CD4-positive, CD25-positive, alpha-beta regulatory T cell (primary cell): ENCODE measurements around the gene STX8. TPM values are rescaled to one million over a fixed set of nuclear protein-coding genes. Genes with fewer than 3 reads are reported as not detected.
"Not testable (repeated sequence)": the region's sequence is repeated elsewhere in the genome, so short reads cannot be mapped to it uniquely, and the experiment has no call there.

Source experiments
- ATAC-seq, 2 donors: fragments of 150-1000 bp; cut with Tn5 transposase; one replicate each; pipeline ENCODE4 v1.10.0; 2021; ENCODE audit warnings: low read depth in 2 of 2, moderate number of reproducible peaks in 2 of 2, moderate library complexity in 1 of 2
- DNase-seq, 3 donors: peaks; one replicate each; pipeline versions ENCODE4 v3.0.0 to v3.0.0-alpha.2; 2012 to 2022; ENCODE audit warnings: mixed read lengths in 1 of 3
- H3K27ac ChIP-seq: one replicate; pipeline ENCODE4 v1.7.0; 2013; ENCODE audit warnings: mild to moderate bottlenecking, low read length; ENCODE audit not compliant: insufficient read depth, poor library complexity, severe bottlenecking
- H3K27me3 ChIP-seq: one replicate; pipeline ENCODE4 v1.7.0; 2013; ENCODE audit warnings: low read length; ENCODE audit not compliant: control insufficient read depth, insufficient read depth
- H3K36me3 ChIP-seq: one replicate; pipeline ENCODE4 v1.7.0; 2013; ENCODE audit warnings: mild to moderate bottlenecking, low read length, moderate library complexity; ENCODE audit not compliant: control insufficient read depth, insufficient read depth
- H3K4me1 ChIP-seq: 2 replicates; pipeline ENCODE4 v1.7.0; 2013; ENCODE audit warnings: mild to moderate bottlenecking, low read length; ENCODE audit not compliant: insufficient read depth, control insufficient read depth, poor library complexity, severe bottlenecking
- H3K4me3 ChIP-seq: one replicate; pipeline ENCODE4 v1.7.0; 2013; ENCODE audit warnings: low read depth, mild to moderate bottlenecking, low read length, moderate library complexity
- H3K9me3 ChIP-seq, 2 experiments: 1 replicate in 1 of 2; 2 replicates in 1 of 2; pipeline ENCODE4 v1.7.0; 2013; ENCODE audit warnings: low read length in 2 of 2, mild to moderate bottlenecking in 1 of 2, moderate library complexity in 1 of 2; ENCODE audit not compliant: control insufficient read depth in 2 of 2
- H3K27ac Mint-ChIP-seq, 3 donors: one replicate each; pipeline ENCODE4 v1.8.0; 2020 to 2022; ENCODE audit warnings: mild to moderate bottlenecking in 3 of 3, mixed read lengths in 3 of 3, moderate library complexity in 2 of 3
- H3K27me3 Mint-ChIP-seq: one replicate; pipeline ENCODE4 v1.8.0; 2022; ENCODE audit warnings: mild to moderate bottlenecking, mixed read lengths
- H3K36me3 Mint-ChIP-seq: one replicate; pipeline ENCODE4 v1.8.0; 2020; ENCODE audit warnings: mixed read lengths
- H3K4me1 Mint-ChIP-seq, 4 donors: one replicate each; pipeline ENCODE4 v1.8.0; 2020 to 2022; ENCODE audit warnings: mixed read lengths in 4 of 4, mild to moderate bottlenecking in 1 of 4
- H3K4me3 Mint-ChIP-seq, 4 donors: one replicate each; pipeline ENCODE4 v1.8.0; 2020 to 2022; ENCODE audit warnings: mild to moderate bottlenecking in 4 of 4, mixed read lengths in 4 of 4, moderate library complexity in 3 of 4
- H3K9me3 Mint-ChIP-seq, 7 donors: one replicate each; pipeline ENCODE4 v1.8.0; 2020 to 2022; ENCODE audit warnings: mixed read lengths in 7 of 7, mild to moderate bottlenecking in 3 of 7, moderate library complexity in 2 of 7
- polyA plus RNA-seq, 4 donors: library from polyadenylated mRNA; unstranded; fragments of 300-500 nt; fragmentation: Illumina TruSeq; gene quantifications; one replicate each; pipeline ENCODE4 v1.2.3, GENCODE V29; 2021
- total RNA-seq: library from RNA; stranded (reverse); gene quantifications from one replicate; pipeline ENCODE4 v1.2.3, GENCODE V29; 2022

The STX8 gene
- total and polyA plus RNA-seq, 5 donors from 2014 or later = 83.7 to 214 (median 170) TPM

DNA sequence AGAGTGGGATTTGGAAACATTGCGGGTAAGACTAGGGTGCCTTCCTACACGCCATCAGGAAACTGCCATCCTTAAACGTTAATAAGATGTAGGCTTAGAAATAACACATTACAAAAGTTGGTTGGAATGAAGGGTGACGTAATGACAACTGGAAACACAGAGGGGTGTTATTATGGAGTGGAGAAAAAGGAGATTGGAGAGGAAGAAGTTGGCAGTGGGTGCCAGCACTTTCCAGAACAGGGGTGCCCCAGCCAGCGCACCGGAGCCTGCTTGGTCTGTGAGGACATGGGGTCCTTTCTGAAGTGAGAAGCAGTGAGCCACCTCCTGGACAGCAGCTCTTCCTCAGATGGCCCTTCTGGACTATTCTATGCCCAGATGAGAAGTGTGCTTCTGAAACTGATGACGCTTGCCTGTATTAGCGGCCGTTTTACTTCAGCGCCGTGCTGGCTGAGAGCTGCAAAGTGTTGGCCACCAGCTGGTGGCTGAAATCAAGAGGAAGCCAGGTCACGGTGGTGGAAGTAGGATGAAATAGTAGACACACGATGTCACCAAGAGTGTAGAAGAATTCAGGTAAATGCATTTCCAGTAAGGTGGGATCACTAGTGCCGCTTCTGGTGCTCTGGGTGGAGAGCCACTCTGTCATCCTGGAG, 309.5 kb downstream of the STX8 start:
- Mint-ChIP-seq H3K4me3 (no peak overlapping the region), H3K27me3 (no peaks in the 10 kb centered on the region), H3K9me3 (peaks cover 0 to 2% (median 0%) of the 10 kb centered on the region in 7 donors), H3K36me3 (peaks cover 36% of the 10 kb centered on the region), H3K4me1 (peaks cover 0 to 6% (median 0%) of the 10 kb centered on the region in 4 donors), H3K27ac (no peak overlapping the region)
- H3K27ac ChIP-seq = no peak overlapping the region
- H3K4me1 ChIP-seq = no peaks in the 10 kb centered on the region
- no peaks in the 10 kb centered on the region for H3K9me3 ChIP-seq
- ATAC-seq (no peak), DNase-seq (no peak)
- no peaks in the 10 kb centered on the region for H3K27me3 ChIP-seq
- H3K4me3 ChIP-seq = no peak overlapping the region
- no peaks in the 10 kb centered on the region for H3K36me3 ChIP-seq

- no peaks in the 10 kb centered on the region for H3K36me3 ChIP-seq
- peaks cover 0 to 2% (median 0%) of the 10 kb centered on the region in 7 donors for H3K9me3 Mint-ChIP-seq
- no peaks in the 10 kb centered on the region for H3K27me3 ChIP-seq
- H3K4me1 ChIP-seq = no peaks in the 10 kb centered on the region
- H3K9me3 ChIP-seq = no peaks in the 10 kb centered on the region
- no peak overlapping the region for H3K4me3 Mint-ChIP-seq
- peaks cover 31% of the 10 kb centered on the region for H3K36me3 Mint-ChIP-seq
- H3K4me3 ChIP-seq = no peak overlapping the region
- ATAC-seq (no peak), DNase-seq (no peak)
- H3K27me3 Mint-ChIP-seq = no peaks in the 10 kb centered on the region
- peak overlapping the region in 2 of 3 donors; percentile 23 to 25 for H3K27ac Mint-ChIP-seq
- H3K4me1 Mint-ChIP-seq = peaks cover 0 to 8% (median 0%) of the 10 kb centered on the region in 4 donors
- H3K27ac ChIP-seq = no peak overlapping the region
Measured at GRCh38 chr17:9261081-9262012, 314.3 kb downstream of the STX8 start.

GRCh38 chr17:9259419-9259818, 316.2 kb downstream of the STX8 start:
- Histone ChIP-seq H3K4me3 (no peak overlapping the region), H3K9me3 (no peaks in the 10 kb centered on the region), H3K27ac (no peak overlapping the region), H3K4me1 (no peaks in the 10 kb centered on the region), H3K36me3 (no peaks in the 10 kb centered on the region), H3K27me3 (no peaks in the 10 kb centered on the region)
- no peaks in the 10 kb centered on the region for H3K27me3 Mint-ChIP-seq
- no peak overlapping the region for H3K4me3 Mint-ChIP-seq
- no peak overlapping the region for H3K27ac Mint-ChIP-seq
- ATAC-seq (no peak), DNase-seq (no peak)
- H3K36me3 Mint-ChIP-seq = peaks cover 25% of the 10 kb centered on the region
- H3K9me3 Mint-ChIP-seq = no peaks in the 10 kb centered on the region
- peaks cover 0 to 9% (median 0%) of the 10 kb centered on the region in 4 donors for H3K4me1 Mint-ChIP-seq

- Mint-ChIP-seq H3K27me3 (no peaks in the 10 kb centered on the region), H3K4me1 (peaks cover 0 to 12% (median 2%) of the 10 kb centered on the region in 4 donors), H3K4me3 (no peak overlapping the region), H3K9me3 (no peaks in the 10 kb centered on the region), H3K27ac (no peak overlapping the region), H3K36me3 (peaks cover 23% of the 10 kb centered on the region)
- Histone ChIP-seq H3K27me3 (no peaks in the 10 kb centered on the region), H3K36me3 (no peaks in the 10 kb centered on the region), H3K9me3 (no peaks in the 10 kb centered on the region), H3K4me1 (no peaks in the 10 kb centered on the region), H3K4me3 (no peak overlapping the region), H3K27ac (no peak overlapping the region)
- ATAC-seq = no peak
- DNase-seq = no peak
Measured at GRCh38 chr17:9258115-9259015, 317.3 kb downstream of the STX8 start.

DNA sequence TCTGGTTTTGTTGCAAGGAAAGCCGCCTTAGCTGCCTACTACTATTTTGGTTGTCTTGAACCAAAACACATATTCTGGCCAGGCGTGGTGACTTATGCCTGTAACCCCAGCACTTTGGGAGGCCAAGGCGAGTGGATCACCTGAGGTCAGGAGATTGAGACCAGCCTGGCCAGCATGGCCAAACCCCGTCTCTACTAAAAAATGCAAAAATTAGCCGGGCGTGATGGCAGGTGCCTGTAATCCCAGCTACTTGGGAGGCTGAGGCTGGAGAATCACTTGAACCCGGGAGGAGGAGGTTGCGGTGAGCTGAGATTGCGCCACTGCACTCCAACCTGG, 318.0 kb downstream of the STX8 start:
- not testable (repeated sequence) for H3K36me3 ChIP-seq, H3K9me3 Mint-ChIP-seq, H3K4me3 ChIP-seq, H3K27ac ChIP-seq, ATAC-seq, H3K27me3 ChIP-seq, H3K4me3 Mint-ChIP-seq, DNase-seq, H3K27me3 Mint-ChIP-seq, H3K9me3 ChIP-seq, H3K27ac Mint-ChIP-seq, H3K4me1 ChIP-seq
- Mint-ChIP-seq H3K36me3 (peaks cover 30% of the 10 kb centered on the region), H3K4me1 (peaks cover 0 to 19% (median 8%) of the 10 kb centered on the region in 4 donors)

DNA sequence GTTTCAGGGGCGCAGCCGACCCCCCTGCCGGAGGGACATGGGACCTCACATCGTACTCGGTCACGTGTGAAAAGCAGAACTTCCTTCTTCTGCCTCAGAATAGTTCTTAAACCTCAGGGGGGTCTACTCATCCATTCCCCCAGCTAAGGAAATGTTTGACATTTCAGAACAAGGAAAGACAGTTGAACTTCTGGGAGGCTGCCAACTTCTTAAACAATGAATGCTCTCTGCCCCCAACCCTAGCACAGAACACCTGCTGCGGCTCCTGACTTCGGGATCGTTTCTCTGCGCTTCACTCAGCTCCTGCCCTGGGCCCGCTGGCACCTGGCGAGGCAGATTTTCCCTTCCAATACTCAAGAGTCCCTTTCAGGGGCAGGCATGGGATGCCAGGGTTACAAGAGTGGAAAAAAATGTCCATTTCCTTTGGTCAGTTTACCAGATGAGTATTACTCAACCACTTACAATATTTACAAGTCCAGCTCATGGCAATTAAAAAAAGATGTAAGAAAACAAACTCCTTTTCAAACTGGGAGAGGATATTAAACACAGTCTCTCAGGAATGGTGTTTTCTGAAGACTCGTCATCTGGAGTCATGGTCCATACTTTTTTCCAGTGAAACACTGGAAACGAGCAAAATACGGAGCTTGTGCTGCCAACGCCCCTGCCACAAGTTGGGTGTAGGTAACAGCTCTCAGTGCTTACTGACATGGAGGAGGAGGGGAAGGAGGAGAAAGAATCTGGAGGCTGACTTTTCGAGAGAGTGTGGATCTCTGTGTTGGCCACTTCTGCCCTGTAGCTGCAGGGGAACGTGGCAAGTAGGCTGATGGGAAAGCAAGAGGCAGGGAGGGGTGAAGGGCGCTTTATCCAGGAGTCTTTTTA, 318.6 kb downstream of the STX8 start:
- H3K4me1 ChIP-seq = peaks cover 5% of the 10 kb centered on the region
- ATAC-seq (no peak), DNase-seq (no peak)
- H3K9me3 ChIP-seq = no peaks in the 10 kb centered on the region
- H3K4me3 Mint-ChIP-seq = no peak overlapping the region
- no peaks in the 10 kb centered on the region for H3K9me3 Mint-ChIP-seq
- no peaks in the 10 kb centered on the region for H3K36me3 ChIP-seq
- no peaks in the 10 kb centered on the region for H3K27me3 Mint-ChIP-seq
- no peaks in the 10 kb centered on the region for H3K27me3 ChIP-seq
- H3K36me3 Mint-ChIP-seq = peaks cover 30% of the 10 kb centered on the region
- H3K27ac ChIP-seq = no peak overlapping the region
- H3K4me1 Mint-ChIP-seq = peaks cover 0 to 21% (median 10%) of the 10 kb centered on the region in 4 donors
- no peak overlapping the region for H3K4me3 ChIP-seq
- peak overlapping the region in 1 of 3 donors; percentile 56 for H3K27ac Mint-ChIP-seq

DNA sequence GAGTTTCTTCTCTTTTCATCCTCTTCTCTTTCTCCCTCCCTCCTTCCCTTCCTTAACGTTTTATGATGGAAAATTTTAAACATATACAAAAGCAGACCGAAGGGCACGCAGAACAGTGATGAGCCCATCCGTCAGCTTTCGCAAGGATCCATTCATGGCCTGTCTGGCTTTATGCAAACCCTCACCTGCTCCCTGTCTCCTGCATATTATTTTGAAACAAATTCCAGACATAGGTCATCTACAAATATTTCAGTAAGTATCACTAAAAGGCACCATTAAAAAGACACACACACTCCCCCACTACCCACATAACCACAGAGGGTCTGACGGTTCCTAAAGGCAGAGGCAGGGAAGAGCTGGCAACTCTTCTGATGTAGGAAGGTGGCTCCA, 319.3 kb downstream of the STX8 start:
- Mint-ChIP-seq H3K4me1 (peaks cover 0 to 18% (median 10%) of the 10 kb centered on the region in 4 donors), H3K9me3 (no peaks in the 10 kb centered on the region), H3K4me3 (no peak overlapping the region), H3K27me3 (no peaks in the 10 kb centered on the region), H3K36me3 (peaks cover 27% of the 10 kb centered on the region), H3K27ac (peak overlapping the region in 2 of 3 donors; percentile 18 to 56)
- no peak for DNase-seq
- ATAC-seq = no peak
- peaks cover 5% of the 10 kb centered on the region for H3K4me1 ChIP-seq
- no peaks in the 10 kb centered on the region for H3K36me3 ChIP-seq
- no peak overlapping the region for H3K4me3 ChIP-seq
- H3K27ac ChIP-seq = no peak overlapping the region
- no peaks in the 10 kb centered on the region for H3K27me3 ChIP-seq
- H3K9me3 ChIP-seq = no peaks in the 10 kb centered on the region
